Myocyte (in vitro differentiated cells): Measurements from ENCODE around the gene SF1. TPM values are rescaled to one million over a fixed set of nuclear protein-coding genes. Genes with fewer than 3 reads are reported as not detected.
"Not testable (repeated sequence)": the region's sequence is repeated elsewhere in the genome, so short reads cannot be mapped to it uniquely, and the experiment has no call there.

Experiments
- DNase-seq: peaks from one replicate; pipeline ENCODE4 v3.0.0-alpha.2; 2012; ENCODE audit warnings: low read depth
- polyA plus RNA-seq: library from polyadenylated mRNA; unstranded; fragments of >200 nt; gene quantifications from one replicate; pipeline ENCODE4 v1.2.1, GENCODE V29; 2012; ENCODE audit warnings: missing spikeins
- total RNA-seq: library from RNA; depleted of rRNA; stranded (reverse); fragments of >200 nt; gene quantifications from 2 replicates; pipeline ENCODE4 v1.2.3, GENCODE V29; 2014

Gene SF1, protein sequence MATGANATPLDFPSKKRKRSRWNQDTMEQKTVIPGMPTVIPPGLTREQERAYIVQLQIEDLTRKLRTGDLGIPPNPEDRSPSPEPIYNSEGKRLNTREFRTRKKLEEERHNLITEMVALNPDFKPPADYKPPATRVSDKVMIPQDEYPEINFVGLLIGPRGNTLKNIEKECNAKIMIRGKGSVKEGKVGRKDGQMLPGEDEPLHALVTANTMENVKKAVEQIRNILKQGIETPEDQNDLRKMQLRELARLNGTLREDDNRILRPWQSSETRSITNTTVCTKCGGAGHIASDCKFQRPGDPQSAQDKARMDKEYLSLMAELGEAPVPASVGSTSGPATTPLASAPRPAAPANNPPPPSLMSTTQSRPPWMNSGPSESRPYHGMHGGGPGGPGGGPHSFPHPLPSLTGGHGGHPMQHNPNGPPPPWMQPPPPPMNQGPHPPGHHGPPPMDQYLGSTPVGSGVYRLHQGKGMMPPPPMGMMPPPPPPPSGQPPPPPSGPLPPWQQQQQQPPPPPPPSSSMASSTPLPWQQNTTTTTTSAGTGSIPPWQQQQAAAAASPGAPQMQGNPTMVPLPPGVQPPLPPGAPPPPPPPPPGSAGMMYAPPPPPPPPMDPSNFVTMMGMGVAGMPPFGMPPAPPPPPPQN
- total RNA-seq: 97.3 and 141 TPM in 2 replicates
- 157 TPM for polyA plus RNA-seq

DNA sequence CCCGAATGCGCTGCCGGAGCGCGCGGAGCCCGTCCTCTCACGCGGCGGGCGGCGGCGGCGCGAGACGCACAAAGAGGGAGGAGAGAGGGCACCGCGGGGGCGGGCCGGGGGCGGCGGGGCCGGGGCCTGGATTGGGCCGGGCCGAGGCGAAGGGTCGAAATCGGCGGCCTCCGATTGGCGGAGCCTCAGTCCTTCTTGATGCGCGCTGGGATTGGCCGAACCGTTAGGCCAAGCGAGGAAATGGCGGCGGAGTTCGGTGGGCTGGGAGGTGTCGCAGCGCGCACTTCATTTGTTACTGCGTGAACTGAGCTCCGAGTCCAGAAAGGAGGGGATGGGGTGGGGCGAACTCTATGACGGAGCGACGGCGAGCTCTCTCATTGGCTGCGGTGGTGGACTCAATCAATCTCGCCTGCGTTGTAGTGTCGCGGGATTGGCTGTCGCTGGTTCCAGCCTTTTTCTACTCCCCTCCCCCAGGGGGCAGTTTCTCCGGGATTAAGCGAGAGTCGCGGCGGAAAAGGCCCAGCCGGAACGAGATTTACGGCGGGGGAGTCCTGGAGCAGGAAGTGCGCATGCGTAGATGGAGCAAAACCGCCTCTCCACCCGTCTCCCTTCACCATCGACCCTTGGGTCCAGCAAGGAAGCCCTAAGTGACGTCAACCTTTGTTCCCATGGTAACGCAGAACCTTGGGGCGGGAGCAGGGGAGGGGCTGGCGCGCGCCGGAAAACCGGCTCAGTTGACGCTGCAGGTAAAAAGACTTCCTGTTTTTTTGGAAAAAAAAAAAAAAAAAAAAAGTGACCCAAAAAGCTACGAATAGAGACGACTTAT is at the start of gene SF1:
SF1 (minus strand) TSS at position 70 of the 826 bp plus-strand sequence. CDS start 150 bp downstream, outside the sequence.
- peak; percentile 100 for DNase-seq

DNA sequence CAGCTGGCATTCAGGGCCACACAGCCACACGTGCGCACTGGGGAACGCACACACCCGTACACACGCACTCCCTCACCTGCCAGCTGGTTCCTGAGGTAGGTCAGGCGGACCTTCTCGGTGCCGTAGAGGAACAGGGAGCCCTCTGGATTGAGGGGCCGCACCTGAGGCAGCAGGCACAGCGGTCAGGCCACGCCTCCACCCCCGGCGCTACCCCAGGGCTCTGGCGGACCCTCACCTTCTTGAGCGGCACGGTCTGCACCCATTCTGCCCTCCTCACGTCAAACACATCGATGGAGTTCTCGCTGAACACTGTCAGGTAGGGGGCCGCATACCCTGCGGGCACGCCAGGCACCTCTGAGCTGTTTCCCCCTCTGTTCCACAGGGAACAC is 49.1 kb upstream of the SF1 start:
- no peak for DNase-seq

DNA sequence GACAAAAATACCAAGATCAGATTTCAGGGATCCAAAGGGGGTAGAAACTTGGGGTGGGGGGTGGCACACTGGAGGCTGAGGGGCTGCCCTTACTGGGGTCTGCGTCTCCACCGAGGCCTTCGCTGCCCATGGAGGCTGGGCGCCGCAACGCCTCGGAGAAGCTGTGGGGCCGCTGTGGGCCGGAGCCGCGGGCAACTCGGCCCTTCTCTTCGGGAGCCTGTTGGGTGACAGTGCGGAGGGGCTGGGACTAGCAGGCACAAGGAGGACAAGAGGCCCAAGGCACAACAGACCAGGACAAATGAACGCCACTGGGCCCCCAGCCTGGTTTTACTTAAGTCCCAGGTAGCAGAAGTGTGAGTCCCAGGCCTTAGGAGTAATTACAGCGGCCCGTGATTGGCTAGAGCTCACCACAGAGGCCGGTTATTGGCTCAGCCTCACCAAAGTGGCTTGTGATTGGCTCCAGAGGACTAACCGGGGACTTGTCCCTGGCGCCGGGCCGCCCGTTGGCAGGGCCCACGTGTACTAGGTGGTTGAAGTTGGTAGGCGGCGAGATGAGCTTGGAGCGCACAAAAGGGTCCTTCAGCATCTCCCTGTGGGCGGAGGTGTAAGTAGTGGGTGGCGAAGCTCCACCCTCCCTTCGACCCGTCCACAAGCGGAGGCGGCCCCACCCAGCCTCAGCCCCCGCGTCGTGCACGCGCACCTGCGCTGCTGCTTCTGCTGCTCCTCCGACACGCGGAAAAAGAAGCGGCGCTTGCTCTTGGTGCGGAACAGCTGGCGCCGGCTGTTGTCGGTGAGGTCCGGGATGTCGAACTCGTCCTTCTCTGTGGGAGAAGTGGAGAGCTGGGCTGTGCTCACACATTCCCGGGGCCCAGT is 48.5 kb upstream of the SF1 start:
- DNase-seq: no peak

DNA sequence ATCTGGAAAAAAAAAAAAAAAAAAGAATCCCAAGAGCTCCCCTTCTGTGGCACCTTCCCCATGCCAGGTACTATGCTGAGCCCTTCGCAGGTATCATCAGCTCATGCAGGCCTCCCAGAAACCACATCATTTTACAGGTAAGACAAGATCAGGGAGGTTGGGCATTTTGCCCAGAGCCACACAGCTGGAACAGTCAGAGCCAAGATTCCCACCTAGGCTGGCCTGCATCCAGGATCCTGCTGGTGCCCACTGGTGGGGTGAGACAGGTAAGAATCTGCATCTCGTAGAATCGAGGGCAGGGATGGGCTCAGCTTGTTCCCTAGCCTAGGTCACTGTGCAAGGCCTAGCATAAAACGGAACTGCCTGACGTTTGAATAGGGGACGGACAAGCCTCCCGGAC is 47.7 kb upstream of the SF1 start:
- no peak for DNase-seq

DNA sequence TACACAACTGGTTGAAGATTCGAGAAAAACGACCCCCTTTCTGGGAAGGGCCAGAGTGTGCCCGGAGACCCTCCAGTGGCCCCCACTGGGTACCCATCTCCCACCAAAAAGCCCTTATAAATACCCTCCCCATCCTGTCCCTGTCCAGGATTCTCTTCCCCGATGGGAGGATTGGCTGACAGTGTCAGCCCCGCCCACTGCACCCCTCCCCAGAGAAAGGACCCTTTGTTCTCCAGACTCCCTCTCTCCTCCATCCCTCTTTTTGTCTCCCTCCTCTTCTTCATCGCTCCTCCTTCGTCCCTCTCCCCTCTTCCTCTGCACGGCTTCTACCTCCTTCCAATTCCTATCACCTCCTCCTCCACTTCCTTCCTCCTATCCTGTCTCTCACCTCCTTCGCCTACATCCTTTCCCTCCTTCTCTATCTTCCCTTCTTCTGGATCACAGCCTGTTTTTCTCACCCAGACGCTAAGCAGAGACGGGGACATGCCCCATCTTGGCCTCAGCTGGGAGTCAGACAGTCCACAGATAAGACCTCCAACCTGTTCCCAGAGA is 45.3 kb upstream of the SF1 start:
- no peak for DNase-seq

DNA sequence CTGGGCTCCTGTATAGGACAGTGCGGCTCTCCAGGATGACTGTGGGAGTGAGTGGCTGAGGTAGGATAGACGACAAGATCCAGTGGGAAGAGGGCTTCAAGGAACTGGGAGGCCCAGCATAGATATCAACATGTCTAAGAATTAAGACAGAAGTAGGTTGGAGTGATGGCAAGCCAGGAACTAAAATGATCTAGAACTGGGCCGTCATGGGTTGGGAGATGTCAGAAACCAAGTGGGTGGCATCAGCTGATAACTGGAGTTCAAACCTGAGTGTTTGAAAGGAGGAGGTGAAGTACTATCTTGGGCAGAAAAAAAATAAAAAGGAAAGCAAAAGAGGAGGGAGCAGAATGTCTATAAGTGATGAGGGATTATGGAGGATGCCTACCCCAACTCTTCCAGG is 39.1 kb upstream of the SF1 start:
- DNase-seq: no peak

DNA sequence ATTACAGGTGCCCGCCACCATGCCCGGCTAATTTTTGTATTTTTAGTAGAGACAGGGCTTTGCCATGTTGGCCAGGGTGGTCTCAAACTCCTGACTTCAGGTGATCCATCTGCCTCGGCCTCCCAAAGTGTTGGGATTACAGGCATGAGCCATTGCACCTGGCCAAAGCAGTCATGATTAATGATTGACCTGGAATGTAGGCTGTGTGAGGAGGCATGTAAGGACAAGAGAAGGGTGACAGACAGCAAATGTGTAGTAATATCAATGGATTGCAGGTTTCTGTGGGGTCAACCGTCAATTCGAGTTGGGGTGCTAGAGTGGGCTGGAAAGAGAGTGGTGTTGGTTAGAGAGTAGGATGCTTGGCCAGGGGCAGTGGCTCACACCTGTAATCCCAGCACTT is 37.1 kb upstream of the SF1 start:
- not testable (repeated sequence) for DNase-seq

DNA sequence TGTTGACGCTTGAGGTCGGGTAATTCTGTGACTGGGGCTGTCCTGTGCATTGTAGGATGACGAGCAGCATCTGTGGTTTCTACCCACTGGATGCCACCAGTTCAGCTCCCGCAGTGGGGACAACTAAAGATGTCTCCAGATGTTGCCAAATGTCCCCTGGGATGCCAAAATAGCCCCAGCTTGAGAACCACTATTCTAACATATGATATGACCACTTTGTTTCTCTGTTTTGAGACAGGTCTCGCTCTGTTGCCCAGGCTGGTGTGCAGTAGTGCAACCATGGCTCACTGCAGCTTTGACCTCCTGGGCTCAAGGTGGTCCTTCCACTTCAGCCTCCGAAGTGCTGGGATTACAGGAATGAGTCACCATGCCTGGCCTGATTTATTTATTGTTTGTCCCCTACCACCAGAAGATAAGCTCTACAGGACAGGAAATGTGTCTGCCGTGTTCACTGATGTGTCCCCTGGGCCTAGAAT is 36.4 kb upstream of the SF1 start:
- DNase-seq: no peak

DNA sequence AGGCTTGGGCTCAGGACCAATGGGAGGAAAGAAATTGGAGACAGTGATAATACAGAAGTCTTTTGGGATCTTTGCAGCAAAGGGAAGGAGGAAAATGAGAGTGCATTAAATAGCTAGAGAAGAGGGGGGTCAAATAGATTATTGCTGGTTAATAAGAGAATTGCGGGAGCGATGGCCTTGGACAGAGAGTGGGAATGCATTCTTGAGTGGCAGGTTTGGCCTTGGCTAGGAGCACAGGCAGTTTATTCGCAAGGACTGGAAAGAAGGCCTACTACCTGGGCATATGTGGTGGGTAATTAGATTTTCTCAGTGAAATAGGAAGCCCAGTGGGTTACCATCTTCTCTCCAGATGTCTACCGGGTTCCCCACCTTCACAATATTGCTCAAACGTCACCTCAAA is 35.5 kb upstream of the SF1 start:
- no peak for DNase-seq

DNA sequence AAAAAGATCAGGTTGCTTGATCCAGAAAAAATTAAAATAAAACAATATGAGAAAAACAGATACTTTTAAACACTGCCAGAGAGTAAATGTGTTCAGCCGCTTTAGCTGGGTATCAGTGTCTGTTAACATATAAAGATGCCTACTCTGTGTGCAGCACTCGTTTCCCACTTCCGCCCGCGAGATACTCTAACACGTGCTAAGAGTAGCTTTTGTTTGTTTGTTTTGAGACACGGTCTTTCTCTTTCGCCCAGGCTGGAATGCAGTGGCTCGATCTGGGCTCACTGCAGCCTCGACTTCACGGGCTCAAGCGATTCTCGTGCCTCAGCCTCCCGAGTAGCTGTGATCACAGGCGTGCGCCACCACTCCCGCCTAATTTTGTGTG is 32.5 kb upstream of the SF1 start:
- DNase-seq: no peak

DNA sequence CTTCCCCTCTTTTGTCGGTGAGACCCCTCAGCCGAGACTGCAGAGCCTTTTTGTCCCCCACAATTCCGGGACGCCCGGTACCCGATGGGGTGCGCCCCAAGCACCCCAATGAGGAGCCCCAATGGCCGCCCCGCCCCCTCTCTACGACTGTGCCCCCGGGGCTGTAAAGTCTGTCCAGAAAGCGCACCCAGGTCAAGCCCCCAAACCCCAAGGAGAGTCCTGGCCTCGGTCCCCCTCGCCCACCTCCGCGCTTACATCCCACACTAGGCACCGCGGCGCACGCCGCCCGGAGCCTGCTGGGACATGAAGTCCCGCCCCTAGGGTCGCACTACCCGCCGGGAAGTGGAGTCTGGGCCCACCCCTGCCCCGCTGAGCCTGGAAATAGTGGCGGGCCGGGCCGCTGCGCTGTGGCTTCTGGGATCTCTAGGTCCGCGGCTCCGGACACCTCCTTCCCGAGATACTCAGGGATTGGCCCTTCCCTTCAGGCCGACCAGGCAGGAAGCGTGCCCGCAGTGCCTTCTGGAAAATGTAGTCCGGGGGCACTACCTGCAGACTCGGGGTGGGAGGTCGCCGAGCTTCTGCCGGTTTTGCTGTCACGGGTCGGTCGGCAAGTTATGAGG is 32.0 kb upstream of the SF1 start, which contains the start of gene MEN1:
MEN1 (minus strand) TSS at position 281 of the 620 bp plus-strand sequence. CDS start 442 bp downstream, outside the sequence.
- peak; percentile 97 for DNase-seq

DNA sequence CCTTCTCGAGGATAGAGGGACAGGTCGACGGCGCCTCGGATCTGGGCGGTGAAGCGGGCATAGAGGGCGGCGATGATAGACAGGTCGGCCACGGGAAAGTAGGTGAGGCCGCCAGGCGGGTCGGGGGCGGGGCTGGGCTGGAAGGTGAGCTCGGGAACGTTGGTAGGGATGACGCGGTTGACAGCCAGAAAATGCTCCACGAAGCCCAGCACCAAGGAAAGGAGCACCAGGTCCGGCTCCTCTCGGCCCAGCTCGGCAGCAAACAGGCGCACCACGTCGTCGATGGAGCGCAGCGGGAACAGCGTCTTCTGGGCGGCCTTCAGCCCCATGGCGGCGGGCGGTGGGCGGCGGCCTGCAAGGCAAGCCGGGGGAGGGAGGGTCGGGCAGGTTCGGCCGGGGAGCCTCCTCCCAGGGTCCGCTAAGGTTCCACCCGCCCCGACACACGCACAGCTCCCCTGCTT is 31.5 kb upstream of the SF1 start:
- DNase-seq: no peak

DNA sequence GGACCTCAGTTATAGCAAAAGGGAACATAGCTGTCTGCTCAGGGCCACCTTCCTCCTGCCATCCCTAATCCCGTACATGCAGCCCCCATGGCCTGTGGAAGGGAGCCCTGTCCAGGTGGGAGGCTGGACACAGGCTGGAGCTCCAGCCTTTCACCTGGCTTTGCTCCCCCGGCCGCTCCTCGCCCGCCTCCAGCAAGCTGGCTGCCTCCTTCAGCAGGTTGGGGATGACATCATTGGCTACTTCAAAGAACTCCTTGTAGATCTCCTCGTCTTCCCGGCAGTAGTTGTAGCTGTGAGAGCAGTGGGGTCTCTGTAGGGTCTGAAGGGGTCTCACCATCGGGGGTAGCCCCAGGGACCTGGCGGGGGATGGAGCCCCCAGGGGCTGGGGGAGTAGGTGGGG is 27.1 kb upstream of the SF1 start:
- DNase-seq: no peak

DNA sequence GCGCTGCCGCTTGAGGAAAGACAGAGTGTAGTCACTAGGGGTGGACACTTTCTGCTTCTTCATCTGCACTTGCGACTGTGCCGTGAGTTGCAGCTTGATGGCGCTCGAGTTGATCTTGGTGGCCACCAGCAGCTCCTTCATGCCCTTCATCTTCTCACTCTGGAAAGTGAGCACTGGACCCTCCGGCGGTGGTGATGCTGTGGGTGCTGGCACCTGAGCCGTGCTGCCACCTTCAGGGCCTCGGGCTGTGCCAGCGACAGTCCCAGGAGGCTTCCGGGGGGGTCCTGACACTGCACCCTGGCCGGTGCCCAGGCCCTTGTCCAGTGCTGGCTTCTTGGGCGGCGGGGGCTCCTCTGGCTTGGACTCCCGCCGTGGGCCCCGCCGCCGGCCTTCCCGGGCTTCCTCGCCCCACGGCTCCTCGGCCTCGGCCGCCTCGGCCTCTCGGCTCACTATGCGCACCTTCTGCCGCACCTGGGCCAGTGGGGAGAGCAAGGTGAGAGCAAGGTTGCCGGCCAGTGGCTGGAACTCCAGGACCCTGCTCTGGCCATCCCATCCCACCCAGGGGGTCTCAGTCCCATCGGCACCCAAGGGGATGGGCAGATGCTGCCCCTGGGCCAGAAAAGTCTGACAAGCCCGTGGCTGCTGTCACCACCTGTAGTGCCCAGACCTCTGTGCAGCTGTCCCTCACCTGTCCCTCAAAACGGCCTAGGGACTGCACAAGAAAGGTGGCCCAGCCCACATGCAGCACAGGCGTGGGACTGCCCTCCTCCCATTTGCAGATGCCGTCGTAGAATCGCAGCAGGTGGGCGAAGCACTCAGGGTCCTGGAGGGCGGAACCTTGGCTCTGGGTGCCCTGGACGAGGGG is 26.2 kb upstream of the SF1 start:
- DNase-seq: no peak

DNA sequence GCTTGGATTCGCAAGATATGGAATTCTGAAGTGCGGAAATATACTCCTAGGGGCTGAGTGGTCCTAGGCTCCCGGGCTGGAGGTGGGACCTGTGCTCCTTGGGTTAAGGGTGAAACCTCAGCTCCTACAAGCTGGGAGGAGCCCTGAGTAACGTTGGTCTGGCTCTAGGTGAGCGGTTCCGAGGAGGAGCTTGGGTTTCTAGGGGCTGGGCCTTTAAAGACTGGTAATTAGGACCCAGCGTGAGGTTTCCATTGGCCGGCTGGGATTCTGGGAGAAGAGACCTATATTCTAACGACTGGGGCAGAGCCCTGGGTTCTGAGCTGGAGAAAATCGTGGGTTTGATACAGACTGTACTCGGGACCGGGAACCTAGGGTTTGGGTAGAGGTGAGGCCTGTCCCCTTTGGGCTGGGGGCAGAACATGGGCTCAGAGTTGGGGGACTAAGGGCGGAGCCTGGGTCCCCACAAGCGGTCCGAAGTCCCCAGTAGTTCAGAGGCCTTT is 25.6 kb upstream of the SF1 start:
- DNase-seq: no peak

DNA sequence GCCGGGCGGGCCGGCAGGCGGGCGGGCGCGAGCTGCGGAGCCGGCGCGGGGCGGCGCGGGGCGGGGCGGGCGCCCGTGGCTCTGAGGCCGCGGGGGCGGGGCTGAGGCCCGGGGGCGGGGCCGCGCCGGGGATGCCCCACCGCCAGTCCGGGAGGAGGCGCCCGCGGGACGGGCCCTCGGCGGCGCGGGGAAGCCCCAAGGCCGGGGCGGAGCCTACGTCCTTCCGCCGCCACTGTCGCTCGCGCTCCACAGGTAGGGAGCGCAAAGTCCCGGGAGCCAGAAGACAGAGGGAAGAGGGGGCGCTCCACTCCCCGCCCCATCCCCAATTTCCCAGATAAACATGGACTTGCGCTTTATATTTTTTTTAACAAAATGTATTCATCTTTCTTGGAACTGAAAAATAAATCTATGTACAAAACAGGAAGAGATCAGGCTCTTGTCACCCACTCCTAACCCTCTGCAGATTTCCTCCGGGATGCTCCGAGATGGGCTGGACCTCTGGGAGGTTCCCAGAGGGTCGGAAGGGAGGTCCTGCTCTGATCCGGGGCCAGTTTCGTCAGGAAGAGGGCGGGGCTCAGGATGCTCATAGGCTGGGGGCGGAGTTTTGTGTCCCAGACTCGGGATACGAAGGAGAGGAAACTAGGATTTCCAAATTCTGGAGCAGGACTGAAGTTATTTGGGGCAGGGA is 25.0 kb upstream of the SF1 start, which contains the start of gene MAP4K2:
MAP4K2 (minus strand) TSS at position 57 of the 688 bp plus-strand sequence. CDS start 65 bp downstream, outside the sequence.
- DNase-seq: peak; percentile 88

DNA sequence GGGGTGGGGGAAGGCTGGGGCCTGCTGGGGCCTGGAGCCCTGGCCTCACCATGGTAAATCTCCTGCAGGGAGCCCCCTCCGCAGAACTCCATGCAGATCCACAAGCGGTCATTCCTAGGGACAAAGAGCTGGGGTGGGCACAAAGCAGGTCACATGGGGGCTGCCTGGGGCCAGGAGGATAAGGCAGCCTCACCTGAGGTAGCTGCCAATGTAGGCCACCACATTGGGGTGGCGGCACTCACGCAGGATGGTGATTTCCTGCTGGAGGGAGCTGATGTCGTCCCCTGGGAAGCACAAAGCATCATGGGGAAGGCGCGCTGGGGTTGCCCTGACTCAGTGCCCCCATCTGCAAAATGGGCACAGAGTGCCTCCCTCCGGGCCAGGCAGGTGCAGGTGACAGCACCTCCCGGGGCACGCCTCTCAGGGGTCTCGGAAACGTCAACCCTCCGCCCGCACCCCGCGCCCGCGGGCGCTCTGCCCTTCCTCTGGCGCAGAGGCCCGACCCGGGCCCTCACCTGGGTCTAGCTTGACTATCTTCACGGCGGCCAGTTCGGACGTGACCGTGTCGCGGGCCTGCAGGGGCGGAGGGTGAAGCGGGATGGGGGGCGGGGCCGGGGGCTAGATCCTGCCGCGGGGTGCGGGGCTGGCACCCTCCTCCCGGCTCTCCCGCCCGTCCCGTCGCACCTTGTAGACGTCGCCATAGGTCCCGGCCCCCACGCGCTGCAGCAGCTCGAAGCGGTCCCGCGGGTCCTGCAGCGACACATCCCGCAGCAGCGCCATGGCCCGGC is 24.2 kb upstream of the SF1 start:
- no peak for DNase-seq
